HepG2 (cell line): ENCODE results near the gene EMILIN3. TPM values are rescaled to one million over a fixed set of nuclear protein-coding genes. Genes with fewer than 3 reads are reported as not detected.

Experiments
- ZBTB40 ChIP-seq, 2 experiments: fragments of 450-650 bp in 1 of 2; sonication (generic) in 1 of 2; formaldehyde crosslinking in 1 of 2; IDR thresholded peaks; 2 replicates each; pipeline versions ENCODE4 v1.6.1 to v1.8.0; 2016 to 2022; ENCODE audit warnings: antibody characterized with exemption in 1 of 2, mild to moderate bottlenecking in 1 of 2, missing genetic modification reagents in 1 of 2
- ZNF224 ChIP-seq: sonication (generic); formaldehyde crosslinking; IDR thresholded peaks from 2 replicates; pipeline ENCODE4 v1.5.0; 2020; ENCODE audit warnings: mild to moderate bottlenecking, missing genetic modification reagents
- ZNF44 ChIP-seq: sonication (generic); formaldehyde crosslinking; IDR thresholded peaks from 2 replicates; pipeline ENCODE4 v1.5.1; 2020; ENCODE audit warnings: mild to moderate bottlenecking, missing genetic modification reagents
- ZNF572 ChIP-seq: sonication (generic); formaldehyde crosslinking; IDR thresholded peaks from 2 replicates; pipeline ENCODE4 v1.5.1; 2020; ENCODE audit warnings: mild to moderate bottlenecking, missing genetic modification reagents
- polyA plus RNA-seq, 8 experiments: library from polyadenylated mRNA; depleted of rRNA in 3 of 8; stranded (reverse) in 7 of 8; unstranded in 1 of 8; fragments of >200 nt; fragmentation: Illumina TruSeq in 4 of 8; extraction: Trizol in 4 of 8; gene quantifications; 2 replicates each; pipeline versions ENCODE4 v1.2.1 to v1.2.3, GENCODE V29; 2011 to 2016; ENCODE audit warnings: low read depth in 4 of 8, missing spikeins in 1 of 8, mixed read lengths in 1 of 8; ENCODE audit not compliant: insufficient read depth in 1 of 8
- total RNA-seq, 5 experiments: library from RNA; depleted of rRNA; stranded (reverse); fragments of >200 nt; fragmentation: Illumina TruSeq; extraction: Trizol; gene quantifications; 2 replicates each; pipeline ENCODE4 v1.2.3, GENCODE V29; 2016; ENCODE audit warnings: low read depth in 1 of 5

Gene EMILIN3
- total and polyA plus RNA-seq, 2 of the 13 experiments (the other 11 are each of a cell fraction or from before 2014, with no cell fraction given): 0.25 to 0.29 TPM

- TF ChIP-seq ZBTB40 (IDR thresholded peaks at IDR 0.05): no peak
- 0 out of 2 replicates have a peak, but pooled peaks have one; percentile 25 for TF ChIP-seq ZBTB40 (CRISPR knock-in tag; IDR thresholded peaks at IDR 0.05)
- 0 out of 2 replicates have a peak, but pooled peaks have one; percentile 69 for TF ChIP-seq ZNF224
- 0 out of 2 replicates have a peak, but pooled peaks have one; percentile 16 for TF ChIP-seq ZNF572 (CRISPR knock-in tag)
- no peak for TF ChIP-seq ZNF44 (CRISPR knock-in tag)
- TF ChIP-seq, all 625 proteins: peak for 8
Observed at GRCh38 chr20:41358230-41358629, 8.4 kb downstream of the EMILIN3 start (continued).
